CD14-positive monocyte (primary cell): ENCODE measurements around the gene CENPB. TPM values are rescaled to one million over a fixed set of nuclear protein-coding genes. Genes with fewer than 3 reads are reported as not detected.

Source experiments
- DNase-seq, 3 donors: peaks; one replicate each; pipeline ENCODE4 v3.0.0-alpha.2; 2011 to 2022
- H2AFZ ChIP-seq: 2 replicates; pipeline ENCODE4 v1.6.0; 2012; ENCODE audit warnings: mild to moderate bottlenecking, low read depth, low read length, inconsistent platforms; ENCODE audit not compliant: insufficient read depth, poor library complexity, severe bottlenecking
- H3K27ac ChIP-seq, 2 donors: 1 replicate in 1 of 2; 2 replicates in 1 of 2; pipeline ENCODE4 v1.5.1; 2012 to 2013; ENCODE audit warnings: low read length in 2 of 2, control low read depth in 1 of 2, inconsistent platforms in 1 of 2, low read depth in 1 of 2, mild to moderate bottlenecking in 1 of 2
- H3K27me3 ChIP-seq, 2 donors: one replicate each; pipeline versions ENCODE4 v1.6.0 to v1.6.1; 2011 to 2013; ENCODE audit warnings: low read length in 2 of 2; ENCODE audit not compliant: control insufficient read depth in 2 of 2, insufficient read depth in 2 of 2
- H3K36me3 ChIP-seq, 2 donors: replicated peaks in 1 of 2; 1 replicate in 1 of 2; 2 replicates in 1 of 2; pipeline versions ENCODE4 v1.5.1 to v1.6.1; 2012 to 2013; ENCODE audit warnings: low read length in 2 of 2, control low read depth in 1 of 2, inconsistent platforms in 1 of 2, mild to moderate bottlenecking in 1 of 2; ENCODE audit not compliant: insufficient read depth in 2 of 2, control insufficient read depth in 1 of 2
- H3K4me1 ChIP-seq, 2 donors: 1 replicate in 1 of 2; 2 replicates in 1 of 2; pipeline versions ENCODE4 v1.5.1 to v1.6.1; 2012 to 2013; ENCODE audit warnings: low read length in 2 of 2, control low read depth in 1 of 2, inconsistent platforms in 1 of 2, mild to moderate bottlenecking in 1 of 2, moderate library complexity in 1 of 2; ENCODE audit not compliant: insufficient read depth in 2 of 2, control insufficient read depth in 1 of 2
- H3K4me2 ChIP-seq: replicated peaks from 2 replicates; pipeline ENCODE3; 2012; ENCODE audit warnings: low read length, moderate library complexity, mild to moderate bottlenecking; ENCODE audit not compliant: poor library complexity, severe bottlenecking; ENCODE audit errors: extremely low read depth
- H3K4me3 ChIP-seq, 3 experiments: fragments of 200-600 bp in 1 of 3; sonication (generic) in 1 of 3; replicated peaks in 1 of 3; 1 replicate in 2 of 3; 2 replicates in 1 of 3; pipeline ENCODE4 v1.5.1; 2011 to 2013; ENCODE audit warnings: low read length in 3 of 3, mild to moderate bottlenecking in 3 of 3, control low read depth in 2 of 3, low read depth in 2 of 3, inconsistent platforms in 1 of 3, moderate library complexity in 1 of 3
- H3K79me2 ChIP-seq: 2 replicates; pipeline ENCODE4 v1.6.0; 2012; ENCODE audit warnings: mild to moderate bottlenecking, control low read depth, inconsistent platforms, low read length, moderate library complexity; ENCODE audit not compliant: insufficient read depth
- H3K9ac ChIP-seq: 2 replicates; pipeline ENCODE4 v1.6.0; 2017; ENCODE audit warnings: low read length, mild to moderate bottlenecking; ENCODE audit not compliant: insufficient read depth, poor library complexity, severe bottlenecking
- H3K9me3 ChIP-seq, 2 donors: replicated peaks in 1 of 2; 1 replicate in 1 of 2; 2 replicates in 1 of 2; pipeline versions ENCODE4 v1.5.1 to v1.6.1; 2012 to 2013; ENCODE audit warnings: low read length in 2 of 2, control low read depth in 1 of 2; ENCODE audit not compliant: control insufficient read depth in 1 of 2, insufficient read depth in 1 of 2
- H4K20me1 ChIP-seq: 2 replicates; pipeline ENCODE4 v1.6.0; 2012; ENCODE audit warnings: mild to moderate bottlenecking, low read length, control low read depth, moderate library complexity; ENCODE audit not compliant: insufficient read depth
- H3K27ac Mint-ChIP-seq, 7 donors: one replicate each; pipeline ENCODE4 v1.8.0; 2020; ENCODE audit warnings: mild to moderate bottlenecking in 7 of 7, mixed read lengths in 7 of 7, moderate library complexity in 6 of 7, inconsistent platforms in 2 of 7
- H3K27me3 Mint-ChIP-seq, 3 donors: one replicate each; pipeline ENCODE4 v1.8.0; 2021 to 2022; ENCODE audit warnings: low read depth in 3 of 3, mild to moderate bottlenecking in 3 of 3, mixed read lengths in 3 of 3, moderate library complexity in 3 of 3, inconsistent platforms in 1 of 3
- H3K36me3 Mint-ChIP-seq, 2 donors: one replicate each; pipeline ENCODE4 v1.8.0; 2020; ENCODE audit warnings: mixed read lengths in 2 of 2, inconsistent platforms in 1 of 2, mild to moderate bottlenecking in 1 of 2
- H3K4me1 Mint-ChIP-seq: one replicate; pipeline ENCODE4 v1.8.0; 2020; ENCODE audit warnings: mild to moderate bottlenecking, mixed read lengths
- H3K4me3 Mint-ChIP-seq, 2 donors: one replicate each; pipeline ENCODE4 v1.8.0; 2020; ENCODE audit warnings: mild to moderate bottlenecking in 2 of 2, mixed read lengths in 2 of 2, moderate library complexity in 1 of 2
- H3K9me3 Mint-ChIP-seq, 7 donors: one replicate each; pipeline ENCODE4 v1.8.0; 2020 to 2022; ENCODE audit warnings: mixed read lengths in 7 of 7, mild to moderate bottlenecking in 6 of 7, moderate library complexity in 6 of 7, inconsistent platforms in 2 of 7
- CTCF ChIP-seq: fragments of 200-600 bp; IDR thresholded peaks from one replicate; pipeline ENCODE4 v1.8.0; 2022; ENCODE audit warnings: antibody characterized with exemption, mild to moderate bottlenecking
- WGBS: methylation state at CpG from one replicate; pipeline ENCODE4 v1.1.5; 2013; ENCODE audit warnings: missing lambda C conversion rate; ENCODE audit not compliant: insufficient coverage; 5-methylcytosine and 5-hydroxymethylcytosine counted together
- intact Hi-C, 2 donors: fragments of 100-400 bp; cut with micrococcal nuclease; formaldehyde crosslinking; loops; one replicate each; pipeline versions ENCODE4 v1.15.0 to v1.15.1; 2023
- polyA plus RNA-seq, 3 donors: library from polyadenylated mRNA; depleted of rRNA in 1 of 3; unstranded in 2 of 3; stranded (reverse) in 1 of 3; fragments of 300-500 nt in 2 of 3; fragments of >200 nt in 1 of 3; fragmentation: Illumina TruSeq in 2 of 3; gene quantifications; 1 replicate in 2 of 3; 2 replicates in 1 of 3; pipeline ENCODE4 v1.2.3, GENCODE V29; 2012 to 2021

CENPB gene
- polyA plus RNA-seq, 3 donors, result 1.1 to 18.9 (median 1.4) TPM

- H3K36me3 Mint-ChIP-seq, result peaks cover 45 to 54% of the 10 kb centered on the region in 2 donors
- H3K4me1 ChIP-seq, result peaks cover 18 to 30% of the 10 kb centered on the region in 2 donors
- H3K27ac Mint-ChIP-seq, result peak overlapping the region in 6 of 7 donors; percentile 58 to 99 (median 96)
- peaks cover 0 to 1% (median 0%) of the 10 kb centered on the region in 7 donors for H3K9me3 Mint-ChIP-seq
- peak overlapping the region in 1 of 2 donors; percentile 97 for H3K27ac ChIP-seq
- no peaks in the 10 kb centered on the region for H3K27me3 ChIP-seq
- no peak for DNase-seq
- no peaks in the 10 kb centered on the region for H4K20me1 ChIP-seq
- TF ChIP-seq CTCF, result no peak
- H3K4me3 Mint-ChIP-seq, result no peak overlapping the region
- intact Hi-C loops, result loop anchor here (2.0 to 10.0 kb wide), 3 partner anchors 25 to 57 kb away; partner anchors contain the start of genes CENPB (in 2 of the 2), ADISSP (in 1 of the 2) and MAVS (in 1 of the 2)
- peaks cover 22% of the 10 kb centered on the region for H3K4me1 Mint-ChIP-seq
- peaks cover 39 to 53% of the 10 kb centered on the region in 2 donors for H3K36me3 ChIP-seq
- no peak overlapping the region for H2AFZ ChIP-seq
- H3K9me3 ChIP-seq, result no peaks in the 10 kb centered on the region
- H3K27me3 Mint-ChIP-seq, result no peaks in the 10 kb centered on the region
- H3K4me3 ChIP-seq, result no peak overlapping the region
- no peak overlapping the region for H3K4me2 ChIP-seq
- no peak overlapping the region for H3K9ac ChIP-seq
- peaks cover 16% of the 10 kb centered on the region for H3K79me2 ChIP-seq
- WGBS, result 100% methylated on average over 9 of the region's 14 CpGs
These were observed 35.5 kb upstream of the CENPB start for GRCh38 chr20:3821996-3822395.

GRCh38 chr20:3820901-3821727 is 34.6 kb upstream of the CENPB start:
- H3K36me3 ChIP-seq, result peaks cover 35 to 44% of the 10 kb centered on the region in 2 donors
- H3K4me3 ChIP-seq, result peak overlapping the region; percentile 69 to 96 (median 87)
- WGBS, result 79% methylated on average over 5 of the region's 20 CpGs
- peak overlapping the region; percentile 94 for H3K9ac ChIP-seq
- peak overlapping the region; percentile 77 for H3K4me2 ChIP-seq
- TF ChIP-seq CTCF, result no peak
- peaks cover 18 to 30% of the 10 kb centered on the region in 2 donors for H3K4me1 ChIP-seq
- DNase-seq, result no peak
- peak overlapping the region; percentile 95 to 99 (median 98) for H3K27ac Mint-ChIP-seq
- H3K27ac ChIP-seq, result peak overlapping the region; percentile 87 to 97
- H3K27me3 ChIP-seq, result no peaks in the 10 kb centered on the region
- no peaks in the 10 kb centered on the region for H3K9me3 Mint-ChIP-seq
- H3K79me2 ChIP-seq, result peaks cover 16% of the 10 kb centered on the region
- peaks cover 37 to 45% of the 10 kb centered on the region in 2 donors for H3K36me3 Mint-ChIP-seq
- peaks cover 0 to 2% (median 0%) of the 10 kb centered on the region in 3 donors for H3K27me3 Mint-ChIP-seq
- H3K9me3 ChIP-seq, result no peaks in the 10 kb centered on the region
- intact Hi-C loops, result loop anchor here (2.0 to 10.0 kb wide), 3 partner anchors 26 to 56 kb away; partner anchors contain the start of genes CENPB (in 2 of the 2), ADISSP (in 1 of the 2) and MAVS (in 1 of the 2)
- peaks cover 19% of the 10 kb centered on the region for H3K4me1 Mint-ChIP-seq
- H2AFZ ChIP-seq, result peak overlapping the region; percentile 88
- no peaks in the 10 kb centered on the region for H4K20me1 ChIP-seq
- peak overlapping the region; percentile 83 to 85 for H3K4me3 Mint-ChIP-seq
